T-cell (primary cell): ENCODE measurements around the gene SPG7. TPM values are rescaled to one million over a fixed set of nuclear protein-coding genes. Genes with fewer than 3 reads are reported as not detected.

ENCODE experiments used
- ATAC-seq, 4 experiments: fragments of 200-7000 bp in 3 of 4; fragments of 150-1000 bp in 1 of 4; cut with Tn5 transposase; replicated peaks in 1 of 4; 1 replicate in 3 of 4; 2 replicates in 1 of 4; pipeline ENCODE4 v1.10.0; 2021; ENCODE audit warnings: moderate library complexity in 3 of 4, mild to moderate bottlenecking in 2 of 4, moderate number of reproducible peaks in 1 of 4
- CTCF ChIA-PET, 2 donors: fragments of 300-600 bp; sonication (Branson Sonifier 250); formaldehyde crosslinking; loops; one replicate each; lab custom pipeline; 2022; ENCODE audit warnings: antibody characterized with exemption in 2 of 2; lab: Charles Lee
- POLR2A ChIA-PET, 2 donors: fragments of 300-600 bp; sonication (Branson Sonifier 250); formaldehyde crosslinking; loops; one replicate each; lab custom pipeline; 2022; ENCODE audit warnings: antibody characterized with exemption in 2 of 2; lab: Charles Lee
- DNase-seq, 35 experiments: peaks; one replicate each; pipeline versions ENCODE4 v3.0.0 to v3.0.0-alpha.2; 2013 to 2023
- H3K27ac ChIP-seq: one replicate; pipeline ENCODE4 v1.5.1; 2013; ENCODE audit warnings: low read length
- H3K27me3 ChIP-seq, 2 experiments: replicated peaks in 1 of 2; 1 replicate in 1 of 2; 2 replicates in 1 of 2; pipeline versions ENCODE4 v1.6.1 to v1.7.0; 2013; ENCODE audit warnings: low read length in 1 of 2, mixed read lengths in 1 of 2; ENCODE audit not compliant: control insufficient read depth in 2 of 2, insufficient read depth in 2 of 2; ENCODE audit errors: extremely low read depth in 1 of 2
- H3K36me3 ChIP-seq, 2 donors: 1 replicate in 1 of 2; 2 replicates in 1 of 2; pipeline versions ENCODE4 v1.6.1 to v1.7.0; 2013; ENCODE audit warnings: low read length in 1 of 2; ENCODE audit not compliant: control insufficient read depth in 2 of 2, insufficient read depth in 1 of 2; ENCODE audit errors: extremely low read depth in 1 of 2
- H3K4me1 ChIP-seq, 2 experiments: 1 replicate in 1 of 2; 2 replicates in 1 of 2; pipeline versions ENCODE4 v1.6.1 to v1.7.0; 2013; ENCODE audit warnings: low read length in 2 of 2, mixed read lengths in 1 of 2; ENCODE audit not compliant: insufficient read depth in 2 of 2, control insufficient read depth in 1 of 2; ENCODE audit errors: extremely low read depth in 1 of 2
- H3K4me3 ChIP-seq, 2 donors: 1 replicate in 1 of 2; 2 replicates in 1 of 2; pipeline versions ENCODE4 v1.5.1 to v1.7.0; 2013; ENCODE audit warnings: mild to moderate bottlenecking in 2 of 2, low read length in 1 of 2, moderate library complexity in 1 of 2; ENCODE audit not compliant: control insufficient read depth in 1 of 2; ENCODE audit errors: extremely low read depth in 1 of 2
- H3K9me3 ChIP-seq: 2 replicates; pipeline ENCODE4 v1.7.0; 2013
- H3K27ac Mint-ChIP-seq, 2 donors: one replicate each; pipeline ENCODE4 v1.8.0; 2020 to 2021; ENCODE audit warnings: mild to moderate bottlenecking in 2 of 2, mixed read lengths in 2 of 2
- H3K27me3 Mint-ChIP-seq, 2 donors: one replicate each; pipeline ENCODE4 v1.8.0; 2021 to 2022; ENCODE audit warnings: mixed read lengths in 2 of 2
- H3K36me3 Mint-ChIP-seq: one replicate; pipeline ENCODE4 v1.8.0; 2021; ENCODE audit warnings: mixed read lengths
- H3K4me1 Mint-ChIP-seq, 3 donors: one replicate each; pipeline ENCODE4 v1.8.0; 2020 to 2022; ENCODE audit warnings: mixed read lengths in 3 of 3, mild to moderate bottlenecking in 1 of 3
- H3K4me3 Mint-ChIP-seq, 3 donors: one replicate each; pipeline ENCODE4 v1.8.0; 2020 to 2022; ENCODE audit warnings: mild to moderate bottlenecking in 3 of 3, mixed read lengths in 3 of 3, moderate library complexity in 3 of 3
- H3K9me3 Mint-ChIP-seq, 3 donors: one replicate each; pipeline ENCODE4 v1.8.0; 2020 to 2022; ENCODE audit warnings: mixed read lengths in 3 of 3
- WGBS: methylation state at CpG from one replicate; pipeline ENCODE4 v1.1.5; 2013; ENCODE audit warnings: missing lambda C conversion rate; ENCODE audit not compliant: insufficient coverage; 5-methylcytosine and 5-hydroxymethylcytosine counted together
- total RNA-seq, 35 experiments: library from RNA in 6 of 35; stranded (reverse) in 6 of 35; fragments of 120-200 nt in 1 of 35; gene quantifications; one replicate each; pipeline versions ENCODE4 v1.2.1 to v1.2.4 and lab custom pipeline; 2013 to 2026

The SPG7 gene
- total RNA-seq, 5 donors from 2014 or later (not counting 1 experiment from before 2014, with no cell fraction given) = 161 to 203 (median 184) TPM

GRCh38 chr16:89525146-89525913, 17.1 kb downstream of the SPG7 start:
- Mint-ChIP-seq H3K27me3 (no peaks in the 10 kb centered on the region), H3K27ac (no peak overlapping the region), H3K9me3 (no peaks in the 10 kb centered on the region), H3K4me1 (peaks cover 0 to 2% (median 0%) of the 10 kb centered on the region in 3 donors), H3K36me3 (peaks cover 48% of the 10 kb centered on the region), H3K4me3 (no peak overlapping the region)
- Histone ChIP-seq H3K27ac (no peak overlapping the region), H3K4me3 (no peak overlapping the region), H3K36me3 (peaks cover 34 to 78% of the 10 kb centered on the region in 2 donors), H3K9me3 (no peaks in the 10 kb centered on the region), H3K27me3 (no peaks in the 10 kb centered on the region), H3K4me1 (no peaks in the 10 kb centered on the region)
- WGBS = 80% methylated on average over 14 of the region's 20 CpGs
- DNase-seq (no peak), ATAC-seq (no peak)
- POLR2A ChIA-PET = no interaction called here
- CTCF ChIA-PET = interaction anchor here in 1 of 2 donors (0.7 kb wide), 1 partner anchor 529 kb away, joined by 4 read pairs; no protein-coding TSS in a partner anchor

- Histone ChIP-seq H3K27me3 (no peaks in the 10 kb centered on the region), H3K9me3 (no peaks in the 10 kb centered on the region), H3K4me3 (no peak overlapping the region), H3K36me3 (peaks cover 30 to 77% of the 10 kb centered on the region in 2 donors), H3K27ac (no peak overlapping the region), H3K4me1 (peaks cover 5 to 9% of the 10 kb centered on the region in 2 experiments)
- Mint-ChIP-seq H3K4me1 (peaks cover 7 to 9% (median 9%) of the 10 kb centered on the region in 3 donors), H3K27me3 (no peaks in the 10 kb centered on the region), H3K4me3 (no peak overlapping the region), H3K36me3 (peaks cover 36% of the 10 kb centered on the region), H3K9me3 (no peaks in the 10 kb centered on the region), H3K27ac (peak overlapping the region in 1 of 2 donors; percentile 6)
- ChIA-PET POLR2A (interaction anchor here in 1 of 2 donors (0.6 kb wide), 1 partner anchor 215 kb away, joined by 5 read pairs; no protein-coding TSS in a partner anchor), CTCF (interaction anchor here (0.6 to 0.9 kb wide), 2 partner anchors 236 to 264 kb away, joined by 3 to 4 read pairs; no protein-coding TSS in a partner anchor)
- DNase-seq (no peak), ATAC-seq (no peak)
- 86% methylated on average over 14 of the region's 16 CpGs for WGBS
Measured at GRCh38 chr16:89529097-89529496, 20.9 kb downstream of the SPG7 start.

- peaks cover 19 to 73% of the 10 kb centered on the region in 2 donors for H3K36me3 ChIP-seq
- peaks cover 37% of the 10 kb centered on the region for H3K36me3 Mint-ChIP-seq
Measured at GRCh38 chr16:89530401-89531381, 22.5 kb downstream of the SPG7 start.

GRCh38 chr16:89531821-89532526, 23.8 kb downstream of the SPG7 start:
- ChIA-PET POLR2A (interaction anchor here in 1 of 2 donors (0.5 kb wide), 1 partner anchor 8 kb away, joined by 3 read pairs; no protein-coding TSS in a partner anchor), CTCF (no interaction called here)
- Histone ChIP-seq H3K27ac (no peak overlapping the region), H3K9me3 (no peaks in the 10 kb centered on the region), H3K36me3 (peaks cover 18 to 65% of the 10 kb centered on the region in 2 donors), H3K4me3 (no peak overlapping the region), H3K4me1 (peaks cover 17 to 31% of the 10 kb centered on the region in 2 experiments), H3K27me3 (no peaks in the 10 kb centered on the region)
- Mint-ChIP-seq H3K27me3 (no peaks in the 10 kb centered on the region), H3K4me3 (no peak overlapping the region), H3K36me3 (peaks cover 28% of the 10 kb centered on the region), H3K4me1 (peaks cover 22 to 27% (median 23%) of the 10 kb centered on the region in 3 donors), H3K27ac (peak overlapping the region in 1 of 2 donors; percentile 28), H3K9me3 (no peaks in the 10 kb centered on the region)
- 98% methylated on average over 26 of the region's 31 CpGs for WGBS
- ATAC-seq (no peak), DNase-seq (no peak)

More at GRCh38 chr16:89530401-89531381, 22.5 kb downstream of the SPG7 start:
- 96% methylated on average over 30 of the region's 37 CpGs for WGBS
- Histone ChIP-seq H3K27me3 (no peaks in the 10 kb centered on the region), H3K9me3 (no peaks in the 10 kb centered on the region), H3K4me3 (no peak overlapping the region), H3K27ac (no peak overlapping the region), H3K4me1 (peaks cover 17 to 25% of the 10 kb centered on the region in 2 experiments)
- Mint-ChIP-seq H3K9me3 (no peaks in the 10 kb centered on the region), H3K27ac (no peak overlapping the region), H3K4me1 (peaks cover 22 to 23% (median 23%) of the 10 kb centered on the region in 3 donors), H3K27me3 (no peaks in the 10 kb centered on the region), H3K4me3 (no peak overlapping the region)
- ATAC-seq (no peak), DNase-seq (no peak)
- ChIA-PET CTCF (interaction anchor here in 1 of 2 donors (0.6 kb wide), 1 partner anchor 211 kb away, joined by 3 read pairs; no protein-coding TSS in a partner anchor), POLR2A (interaction anchor here in 1 of 2 donors (0.6 kb wide), 1 partner anchor 17 kb away, joined by 3 read pairs; no protein-coding TSS in a partner anchor)

- ChIA-PET CTCF (no interaction called here), POLR2A (interaction anchor here in 1 of 2 donors (0.6 kb wide), 1 partner anchor 77 kb away, joined by 3 read pairs; no protein-coding TSS in a partner anchor)
- peak; percentile 15 to 81 (median 50) for DNase-seq
- H3K36me3 Mint-ChIP-seq = peaks cover 15% of the 10 kb centered on the region
- 13% methylated on average over 6 of the region's 11 CpGs for WGBS
- peak overlapping the region; percentile 57 to 69 (median 66) for H3K4me3 Mint-ChIP-seq
- Histone ChIP-seq H3K27ac (peak overlapping the region; percentile 51), H3K36me3 (peaks cover 25 to 71% of the 10 kb centered on the region in 2 donors), H3K4me3 (no peak overlapping the region), H3K4me1 (peaks cover 17 to 31% of the 10 kb centered on the region in 2 experiments), H3K9me3 (no peaks in the 10 kb centered on the region), H3K27me3 (no peaks in the 10 kb centered on the region)
- peak overlapping the region; percentile 93 to 96 for H3K27ac Mint-ChIP-seq
- peak; percentile 92 to 97 (median 94) for ATAC-seq
- no peaks in the 10 kb centered on the region for H3K9me3 Mint-ChIP-seq
- H3K27me3 Mint-ChIP-seq = no peaks in the 10 kb centered on the region
- peaks cover 22 to 27% (median 23%) of the 10 kb centered on the region in 3 donors for H3K4me1 Mint-ChIP-seq
Measured at GRCh38 chr16:89534252-89534756, 26.1 kb downstream of the SPG7 start.
